Mesenchymal stem cell (in vitro differentiated cells and primary cell): ENCODE results near the gene ZNF207.
A peak's percentile ranks its signal among the peaks of the same experiment; 100 is the strongest.

ENCODE experiments used
- DNase-seq: peaks from one replicate; pipeline ENCODE4 v3.0.0-alpha.2; 2013
- H2AFZ ChIP-seq: one replicate; pipeline ENCODE4 v1.6.1; 2013; ENCODE audit warnings: low read depth, mild to moderate bottlenecking, control low read depth, inconsistent platforms, low read length, moderate library complexity
- H2AK5ac ChIP-seq: 2 replicates; pipeline ENCODE4 v1.6.1; 2013; ENCODE audit warnings: low read length, moderate library complexity, mild to moderate bottlenecking, inconsistent platforms; ENCODE audit not compliant: severe bottlenecking
- H2BK120ac ChIP-seq: one replicate; pipeline ENCODE4 v1.6.1; 2013; ENCODE audit warnings: low read depth, mild to moderate bottlenecking, inconsistent platforms, low read length, moderate library complexity
- H2BK12ac ChIP-seq, 2 experiments: one replicate each; pipeline ENCODE4 v1.6.1; 2013; ENCODE audit warnings: inconsistent platforms in 2 of 2, low read length in 2 of 2, mild to moderate bottlenecking in 2 of 2, moderate library complexity in 2 of 2, control low read depth in 1 of 2
- H2BK15ac ChIP-seq: one replicate; pipeline ENCODE4 v1.6.1; 2013; ENCODE audit warnings: mild to moderate bottlenecking, low read depth, inconsistent platforms; ENCODE audit not compliant: poor library complexity, severe bottlenecking
- H2BK5ac ChIP-seq: 2 replicates; pipeline ENCODE4 v1.6.1; 2013; ENCODE audit warnings: low read depth, mild to moderate bottlenecking, low read length, control low read depth, inconsistent platforms; ENCODE audit not compliant: poor library complexity, severe bottlenecking
- H3K14ac ChIP-seq, 2 experiments: one replicate each; pipeline ENCODE4 v1.6.1; 2013; ENCODE audit warnings: inconsistent platforms in 2 of 2, low read length in 2 of 2, control low read depth in 1 of 2, mild to moderate bottlenecking in 1 of 2, moderate library complexity in 1 of 2
- H3K18ac ChIP-seq, 2 experiments: one replicate each; pipeline ENCODE4 v1.6.1; 2013; ENCODE audit warnings: inconsistent platforms in 2 of 2, low read length in 2 of 2, control low read depth in 1 of 2, low read depth in 1 of 2, mild to moderate bottlenecking in 1 of 2
- H3K23ac ChIP-seq, 2 experiments: one replicate each; pipeline ENCODE4 v1.6.1; 2013; ENCODE audit warnings: inconsistent platforms in 2 of 2, low read length in 2 of 2, mild to moderate bottlenecking in 2 of 2, moderate library complexity in 2 of 2, control low read depth in 1 of 2
- H3K27ac ChIP-seq: 2 replicates; pipeline ENCODE4 v1.5.1; 2013; ENCODE audit warnings: mild to moderate bottlenecking, moderate library complexity, low read length, control low read depth, inconsistent platforms; ENCODE audit not compliant: poor library complexity, severe bottlenecking
- H3K27me3 ChIP-seq, 2 experiments: 2 replicates each; pipeline versions ENCODE4 v1.6.1 to v1.7.0; 2013; ENCODE audit warnings: low read length in 2 of 2, mild to moderate bottlenecking in 2 of 2, moderate library complexity in 2 of 2, control low read depth in 1 of 2, inconsistent platforms in 1 of 2; ENCODE audit not compliant: control insufficient read depth in 1 of 2, insufficient read depth in 1 of 2
- H3K36me3 ChIP-seq, 2 experiments: 2 replicates each; pipeline versions ENCODE4 v1.6.1 to v1.7.0; 2013; ENCODE audit warnings: low read length in 2 of 2, control low read depth in 1 of 2, inconsistent platforms in 1 of 2, low read depth in 1 of 2, mild to moderate bottlenecking in 1 of 2; ENCODE audit not compliant: insufficient read depth in 2 of 2, control insufficient read depth in 1 of 2
- H3K4ac ChIP-seq, 2 experiments: one replicate each; pipeline ENCODE4 v1.6.1; 2013; ENCODE audit warnings: inconsistent platforms in 2 of 2, low read length in 2 of 2, mild to moderate bottlenecking in 2 of 2, moderate library complexity in 2 of 2, control low read depth in 1 of 2, low read depth in 1 of 2
- H3K4me1 ChIP-seq: 2 replicates; pipeline ENCODE4 v1.6.1; 2013; ENCODE audit warnings: low read depth, low read length, control low read depth; ENCODE audit not compliant: control insufficient read depth, insufficient read depth
- H3K4me2 ChIP-seq: 2 replicates; pipeline ENCODE4 v1.6.1; 2013; ENCODE audit warnings: low read length, mild to moderate bottlenecking, inconsistent platforms; ENCODE audit not compliant: poor library complexity, severe bottlenecking
- H3K4me3 ChIP-seq, 2 experiments: 2 replicates each; pipeline versions ENCODE4 v1.5.1 to v1.7.0; 2013; ENCODE audit warnings: low read length in 2 of 2, mild to moderate bottlenecking in 2 of 2, control low read depth in 1 of 2, low read depth in 1 of 2; ENCODE audit not compliant: insufficient read depth in 1 of 2
- H3K79me1 ChIP-seq: replicated peaks from 2 replicates; pipeline ENCODE4 v1.6.1; 2013; ENCODE audit warnings: mild to moderate bottlenecking, control low read depth, low read length, inconsistent platforms; ENCODE audit not compliant: poor library complexity, severe bottlenecking
- H3K9ac ChIP-seq: 2 replicates; pipeline ENCODE4 v1.7.0; 2013; ENCODE audit warnings: mild to moderate bottlenecking, low read length, moderate library complexity
- H3K9me3 ChIP-seq: 2 replicates; pipeline ENCODE4 v1.7.0; 2013; ENCODE audit warnings: mild to moderate bottlenecking, low read length; ENCODE audit not compliant: control insufficient read depth
- H4K8ac ChIP-seq: one replicate; pipeline ENCODE4 v1.6.1; 2013; ENCODE audit warnings: inconsistent platforms, mild to moderate bottlenecking, low read length, moderate library complexity
- H4K91ac ChIP-seq: one replicate; pipeline ENCODE4 v1.6.1; 2013; ENCODE audit warnings: mild to moderate bottlenecking, low read length, inconsistent platforms
- WGBS: methylation state at CpG from one replicate; pipeline ENCODE4 v1.1.7; 2013; ENCODE audit warnings: mixed read lengths; 5-methylcytosine and 5-hydroxymethylcytosine counted together

The ZNF207 gene

GRCh38 chr17:32370426-32370825 is 20.5 kb downstream of the ZNF207 start:
- Histone ChIP-seq H3K18ac (no peak overlapping the region), H3K14ac (no peak overlapping the region), H2BK5ac (no peak overlapping the region), H2AFZ (no peak overlapping the region), H3K4me3 (no peak overlapping the region), H3K9me3 (no peaks in the 10 kb centered on the region), H4K91ac (no peak overlapping the region), H2BK12ac (no peak overlapping the region), H3K79me1 (peaks cover 9% of the 10 kb centered on the region), H2AK5ac (no peak overlapping the region), H2BK120ac (no peak overlapping the region), H4K8ac (no peak overlapping the region), H3K23ac (no peak overlapping the region), H3K27ac (no peak overlapping the region), H3K9ac (no peak overlapping the region), H3K36me3 (peaks cover 20 to 99% of the 10 kb centered on the region in 2 experiments), H3K4me2 (no peak overlapping the region), H3K27me3 (no peaks in the 10 kb centered on the region), H3K4me1 (no peaks in the 10 kb centered on the region), H2BK15ac (no peak overlapping the region), H3K4ac (no peak overlapping the region)
- 100% methylated on average over 1 of the region's 1 CpG for WGBS
- no peak for DNase-seq

GRCh38 chr17:32382526-32383223 is 32.7 kb downstream of the ZNF207 start:
- 99% methylated on average over 5 of the region's 5 CpGs for WGBS
- Histone ChIP-seq H2AFZ (no peak overlapping the region), H3K9ac (no peak overlapping the region), H3K36me3 (peaks cover 6 to 80% of the 10 kb centered on the region in 2 experiments), H2BK12ac (no peak overlapping the region), H3K79me1 (peaks cover 2% of the 10 kb centered on the region), H4K8ac (no peak overlapping the region), H3K18ac (no peak overlapping the region), H2BK15ac (no peak overlapping the region), H3K27me3 (no peaks in the 10 kb centered on the region), H3K14ac (no peak overlapping the region), H3K4me1 (peaks cover 4% of the 10 kb centered on the region), H3K27ac (peak overlapping the region; percentile 5), H3K9me3 (no peaks in the 10 kb centered on the region), H2AK5ac (no peak overlapping the region), H2BK5ac (no peak overlapping the region), H2BK120ac (no peak overlapping the region), H3K4ac (no peak overlapping the region), H3K4me2 (no peak overlapping the region), H3K23ac (no peak overlapping the region), H3K4me3 (no peak overlapping the region), H4K91ac (no peak overlapping the region)
- DNase-seq: no peak

DNA sequence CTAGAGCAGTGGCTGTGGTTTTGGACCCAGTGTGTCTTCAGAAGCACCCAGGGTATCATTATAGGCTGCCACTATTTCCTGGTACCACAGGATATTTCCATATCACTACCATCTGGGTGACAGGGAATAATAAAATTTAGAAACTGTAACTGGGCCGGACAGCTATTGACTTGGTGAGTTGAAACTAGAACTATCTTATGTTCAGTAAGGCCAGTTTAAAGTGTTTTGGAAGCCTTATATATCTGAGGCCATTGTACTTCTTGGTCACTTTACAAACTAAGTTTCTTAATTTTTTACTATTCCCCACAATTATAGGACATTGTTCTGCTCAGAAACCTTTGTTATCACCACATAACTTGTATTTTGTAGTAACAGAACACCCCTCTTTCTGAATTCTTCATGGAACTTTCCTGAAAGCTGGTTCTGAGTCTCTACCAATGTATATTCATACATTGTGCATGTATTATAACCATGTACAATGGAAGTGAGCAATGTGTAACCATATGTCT is 34.0 kb downstream of the ZNF207 start:
- Histone ChIP-seq H4K8ac (no peak overlapping the region), H3K79me1 (peaks cover 6% of the 10 kb centered on the region), H2BK120ac (no peak overlapping the region), H3K23ac (no peak overlapping the region), H2AK5ac (no peak overlapping the region), H3K36me3 (peaks cover 12 to 80% of the 10 kb centered on the region in 2 experiments), H3K9me3 (no peaks in the 10 kb centered on the region), H3K9ac (no peak overlapping the region), H4K91ac (no peak overlapping the region), H3K27me3 (no peaks in the 10 kb centered on the region), H2AFZ (no peak overlapping the region), H3K4me1 (peaks cover 4% of the 10 kb centered on the region), H3K4ac (no peak overlapping the region), H2BK15ac (no peak overlapping the region), H3K18ac (no peak overlapping the region), H3K4me3 (no peak overlapping the region), H3K14ac (no peak overlapping the region), H2BK12ac (no peak overlapping the region), H3K4me2 (no peak overlapping the region), H2BK5ac (no peak overlapping the region), H3K27ac (no peak overlapping the region)
- 100% methylated on average over 1 of the region's 1 CpG for WGBS
- DNase-seq: no peak

- H2AFZ ChIP-seq: no peak overlapping the region
- H3K9ac ChIP-seq: no peak overlapping the region
- 95% methylated on average over 4 of the region's 7 CpGs for WGBS
- H2BK12ac ChIP-seq: no peak overlapping the region
- H3K4me3 ChIP-seq: no peak overlapping the region
- H3K4ac ChIP-seq: no peak overlapping the region
- H3K27ac ChIP-seq: no peak overlapping the region
- peaks cover 6% of the 10 kb centered on the region for H3K79me1 ChIP-seq
- H2BK15ac ChIP-seq: no peak overlapping the region
- H4K91ac ChIP-seq: no peak overlapping the region
- H2BK120ac ChIP-seq: no peak overlapping the region
- peaks cover 4% of the 10 kb centered on the region for H3K4me1 ChIP-seq
- no peak overlapping the region for H3K18ac ChIP-seq
- H2AK5ac ChIP-seq: no peak overlapping the region
- no peak overlapping the region for H3K23ac ChIP-seq
- DNase-seq: no peak
- H3K9me3 ChIP-seq: no peaks in the 10 kb centered on the region
- H4K8ac ChIP-seq: no peak overlapping the region
- no peak overlapping the region for H3K4me2 ChIP-seq
- H3K36me3 ChIP-seq: peaks cover 12 to 71% of the 10 kb centered on the region in 2 experiments
- H2BK5ac ChIP-seq: no peak overlapping the region
- no peak overlapping the region for H3K14ac ChIP-seq
- no peaks in the 10 kb centered on the region for H3K27me3 ChIP-seq
Observed at GRCh38 chr17:32385121-32385520, 35.2 kb downstream of the ZNF207 start.
